ENCODE results near the gene CPNE1. TPM values are rescaled to one million over a fixed set of nuclear protein-coding genes. Genes with fewer than 3 reads are reported as not detected.
"Not testable (repeated sequence)": the region's sequence is repeated elsewhere in the genome, so short reads cannot be mapped to it uniquely, and the experiment has no call there.

Gene CPNE1
- total and polyA plus RNA-seq, 2 experiments from 2014 or later, result 166 to 172 TPM

DNA sequence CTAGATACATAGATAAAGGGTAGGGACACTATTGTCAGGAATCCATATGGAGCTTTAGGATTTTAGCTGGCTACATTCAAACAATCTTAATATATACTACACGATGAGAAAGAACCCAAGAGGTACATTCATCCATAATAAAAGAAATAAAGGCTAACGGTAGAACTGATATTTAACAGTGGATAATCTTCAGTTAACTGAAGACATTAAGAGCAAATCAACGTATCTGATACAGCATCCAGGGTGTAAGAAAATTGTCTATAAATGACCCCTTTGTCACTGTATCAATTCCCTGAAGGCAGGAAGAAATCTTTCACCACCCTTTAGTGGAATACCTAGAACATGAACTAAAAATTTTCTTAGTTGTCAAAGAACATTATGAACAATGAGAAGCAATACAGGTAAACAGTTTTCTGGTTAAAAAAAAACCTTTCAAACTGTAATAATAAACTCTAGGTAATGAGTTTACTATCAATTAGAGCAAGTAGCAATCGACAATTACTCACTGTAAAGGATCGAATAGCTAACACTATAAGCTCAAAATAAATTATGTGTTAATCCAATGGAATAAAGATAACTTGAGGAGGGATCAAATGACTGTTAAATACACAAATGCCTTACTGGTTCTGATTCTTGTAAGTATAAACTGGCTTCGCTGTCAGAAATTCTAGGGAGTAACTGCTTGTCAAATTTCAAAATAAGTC, 46.3 kb upstream of the CPNE1 start:
- TF ChIP-seq EZH2 (IDR thresholded peaks at IDR 0.05; ENCODE audit: insufficient read depth, poor library complexity, severe bottlenecking), result no peak
- no peak for TF ChIP-seq EZH2phosphoT487 (IDR thresholded peaks at IDR 0.05; ENCODE audit: insufficient read depth, low read depth)
- Histone ChIP-seq H3K36me3 (ENCODE audit: low read depth) (peaks cover 91% of the 10 kb centered on the region), H3K79me2 (ENCODE audit: insufficient read depth) (peaks cover 98% of the 10 kb centered on the region), H2AFZ (no peak overlapping the region), H3K4me1 (ENCODE audit: insufficient read depth) (peaks cover 20% of the 10 kb centered on the region; the same call in 1 of the 2 replicates), H3K27me3 (replicated peaks; ENCODE audit: insufficient read depth) (no peaks in the 10 kb centered on the region), H3K9me2 (ENCODE audit: insufficient read depth) (no peaks in the 10 kb centered on the region), H3K4me3 (no peak overlapping the region), H3F3A (ENCODE audit: insufficient read depth) (peaks cover 82% of the 10 kb centered on the region), H3K9me3 (ENCODE audit: low read depth) (no peaks in the 10 kb centered on the region), H3K27ac (0 out of 2 replicates have a peak overlapping the region, but pooled peaks have one; percentile 37), H3K9ac (peak overlapping the region; percentile 29; the same call in 1 of the 2 replicates), H4K20me1 (ENCODE audit: insufficient read depth) (peaks cover 9% of the 10 kb centered on the region), H3K4me2 (ENCODE audit: unreplicated experiment) (no peak overlapping the region)
- in situ Hi-C loops (cut with MboI), result no loop called here
- DNase-seq, result peak; percentile 0
- 65 to 68% methylated on average over 6 of the region's 6 CpGs for WGBS, 2 experiments (ENCODE audit: low coverage in 1 of 2, low lambda C conversion rate in 2 of 2, missing lambda C conversion rate in 2 of 2)

DNA sequence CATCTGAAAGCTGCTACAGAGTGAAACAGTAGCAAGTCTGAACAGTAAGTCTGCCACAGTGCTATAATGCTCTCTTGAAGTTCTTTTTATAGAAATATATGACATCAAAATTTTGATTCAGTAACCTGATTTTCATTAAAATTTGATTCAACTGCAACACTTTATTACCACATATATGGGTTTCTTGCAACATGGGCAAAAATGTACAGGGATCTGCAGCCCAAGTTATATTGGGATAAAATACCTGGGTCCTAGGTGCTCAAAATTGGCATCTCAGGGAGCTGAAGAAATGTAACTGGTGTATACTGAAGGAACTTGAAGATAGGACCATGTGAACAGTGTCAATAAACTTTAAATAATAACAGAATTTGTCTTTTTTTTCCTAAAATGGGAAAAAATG, 45.3 kb upstream of the CPNE1 start:
- Histone ChIP-seq H3F3A (ENCODE audit: insufficient read depth) (peaks cover 85% of the 10 kb centered on the region), H3K79me2 (ENCODE audit: insufficient read depth) (peaks cover 98% of the 10 kb centered on the region), H3K4me2 (ENCODE audit: unreplicated experiment) (no peak overlapping the region), H3K4me1 (ENCODE audit: insufficient read depth) (peaks cover 20% of the 10 kb centered on the region; the same call in 1 of the 2 replicates), H2AFZ (no peak overlapping the region), H3K9me3 (ENCODE audit: low read depth) (no peaks in the 10 kb centered on the region), H3K4me3 (no peak overlapping the region), H3K9ac (peak overlapping the region; percentile 29; the same call in 1 of the 2 replicates), H3K27me3 (replicated peaks; ENCODE audit: insufficient read depth) (no peaks in the 10 kb centered on the region), H3K27ac (peak overlapping the region; percentile 37), H3K36me3 (ENCODE audit: low read depth) (peaks cover 91% of the 10 kb centered on the region), H3K9me2 (ENCODE audit: insufficient read depth) (no peaks in the 10 kb centered on the region), H4K20me1 (ENCODE audit: insufficient read depth) (peaks cover 9% of the 10 kb centered on the region)
- TF ChIP-seq EZH2phosphoT487 (IDR thresholded peaks at IDR 0.05; ENCODE audit: insufficient read depth, low read depth) (no peak), EZH2 (IDR thresholded peaks at IDR 0.05; ENCODE audit: insufficient read depth, poor library complexity, severe bottlenecking) (no peak)
- in situ Hi-C loops (cut with MboI), result no loop called here
- DNase-seq, result peak; percentile 0

DNA sequence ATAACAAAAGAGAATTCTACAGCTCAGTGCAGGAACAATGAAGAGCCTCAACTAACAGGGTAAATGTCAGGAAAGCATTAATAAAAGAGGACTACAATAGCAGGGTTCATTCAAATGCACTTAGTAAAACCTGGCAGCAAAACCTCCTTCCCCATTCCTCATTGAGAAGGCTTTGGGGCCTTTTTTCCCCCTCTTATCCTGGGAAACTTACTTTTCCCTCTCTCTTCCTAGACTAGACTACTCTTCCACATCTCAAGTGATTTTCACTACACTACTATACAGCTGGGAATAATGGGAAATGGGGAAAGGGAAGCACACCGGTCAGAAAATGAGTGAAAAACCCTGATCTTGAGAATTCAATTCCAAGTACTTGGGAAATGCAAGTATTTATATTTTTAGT, 44.6 kb upstream of the CPNE1 start:
- 95 to 96% methylated on average over 1 of the region's 1 CpG for WGBS, 2 experiments (ENCODE audit: low coverage in 1 of 2, low lambda C conversion rate in 2 of 2, missing lambda C conversion rate in 2 of 2)
- in situ Hi-C loops (cut with MboI), result no loop called here
- H3K36me3 ChIP-seq (ENCODE audit: low read depth), result peaks cover 91% of the 10 kb centered on the region

DNA sequence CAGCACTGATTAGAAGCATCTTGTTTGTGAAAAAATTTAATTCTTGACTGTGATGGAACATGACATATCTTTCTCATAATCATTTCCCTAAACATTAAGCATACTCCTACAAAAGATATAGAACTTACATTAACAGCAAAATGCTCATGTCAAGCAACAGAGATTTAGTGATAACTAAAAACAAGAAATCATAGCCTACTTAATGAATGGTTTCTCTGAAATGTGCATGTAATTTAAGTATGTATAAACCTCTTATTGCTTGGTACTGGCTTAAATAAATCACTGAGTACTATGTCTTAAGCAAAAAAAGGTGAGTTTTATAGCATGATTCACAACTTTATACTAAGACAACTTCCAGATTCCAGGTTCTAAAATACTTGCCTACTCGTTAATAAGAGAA, 43.8 kb upstream of the CPNE1 start:
- Histone ChIP-seq H3K4me1 (ENCODE audit: insufficient read depth) (peaks cover 32% of the 10 kb centered on the region), H3K4me2 (ENCODE audit: unreplicated experiment) (no peak overlapping the region), H3K36me3 (ENCODE audit: low read depth) (peaks cover 91% of the 10 kb centered on the region), H2AFZ (no peak overlapping the region), H3K9me2 (ENCODE audit: insufficient read depth) (no peaks in the 10 kb centered on the region), H3K27me3 (replicated peaks; ENCODE audit: insufficient read depth) (no peaks in the 10 kb centered on the region), H3K9ac (0 out of 2 replicates have a peak overlapping the region, but pooled peaks have one; percentile 29), H3K4me3 (no peak overlapping the region), H4K20me1 (ENCODE audit: insufficient read depth) (peaks cover 9% of the 10 kb centered on the region), H3K27ac (peak overlapping the region; percentile 37), H3K79me2 (ENCODE audit: insufficient read depth) (peaks cover 98% of the 10 kb centered on the region), H3F3A (ENCODE audit: insufficient read depth) (peaks cover 90% of the 10 kb centered on the region), H3K9me3 (ENCODE audit: low read depth) (no peaks in the 10 kb centered on the region)
- in situ Hi-C loops (cut with MboI), result no loop called here
- DNase-seq, result no peak
- 18 to 20% methylated on average over 1 of the region's 1 CpG for WGBS, 2 experiments (ENCODE audit: low coverage in 1 of 2, low lambda C conversion rate in 2 of 2, missing lambda C conversion rate in 2 of 2)
- no peak for TF ChIP-seq EZH2phosphoT487 (IDR thresholded peaks at IDR 0.05; ENCODE audit: insufficient read depth, low read depth)
- no peak for TF ChIP-seq EZH2 (IDR thresholded peaks at IDR 0.05; ENCODE audit: insufficient read depth, poor library complexity, severe bottlenecking)

More for the DNA sequence above, 44.6 kb upstream of the CPNE1 start:
- H3K4me2 ChIP-seq (ENCODE audit: unreplicated experiment), result no peak overlapping the region
- no peak for TF ChIP-seq EZH2 (IDR thresholded peaks at IDR 0.05; ENCODE audit: insufficient read depth, poor library complexity, severe bottlenecking)
- TF ChIP-seq EZH2phosphoT487 (IDR thresholded peaks at IDR 0.05; ENCODE audit: insufficient read depth, low read depth), result no peak
- peaks cover 90% of the 10 kb centered on the region for H3F3A ChIP-seq (ENCODE audit: insufficient read depth)
- no peak overlapping the region for H2AFZ ChIP-seq
- peaks cover 9% of the 10 kb centered on the region for H4K20me1 ChIP-seq (ENCODE audit: insufficient read depth)
- no peaks in the 10 kb centered on the region for H3K27me3 ChIP-seq (replicated peaks; ENCODE audit: insufficient read depth)
- no peaks in the 10 kb centered on the region for H3K9me3 ChIP-seq (ENCODE audit: low read depth)
- peaks cover 24% of the 10 kb centered on the region for H3K4me1 ChIP-seq (ENCODE audit: insufficient read depth)
- no peak for DNase-seq
- H3K9me2 ChIP-seq (ENCODE audit: insufficient read depth), result no peaks in the 10 kb centered on the region
- H3K9ac ChIP-seq, result peak overlapping the region; percentile 29
- H3K27ac ChIP-seq, result peak overlapping the region; percentile 37
- H3K4me3 ChIP-seq, result no peak overlapping the region
- H3K79me2 ChIP-seq (ENCODE audit: insufficient read depth), result peaks cover 98% of the 10 kb centered on the region

DNA sequence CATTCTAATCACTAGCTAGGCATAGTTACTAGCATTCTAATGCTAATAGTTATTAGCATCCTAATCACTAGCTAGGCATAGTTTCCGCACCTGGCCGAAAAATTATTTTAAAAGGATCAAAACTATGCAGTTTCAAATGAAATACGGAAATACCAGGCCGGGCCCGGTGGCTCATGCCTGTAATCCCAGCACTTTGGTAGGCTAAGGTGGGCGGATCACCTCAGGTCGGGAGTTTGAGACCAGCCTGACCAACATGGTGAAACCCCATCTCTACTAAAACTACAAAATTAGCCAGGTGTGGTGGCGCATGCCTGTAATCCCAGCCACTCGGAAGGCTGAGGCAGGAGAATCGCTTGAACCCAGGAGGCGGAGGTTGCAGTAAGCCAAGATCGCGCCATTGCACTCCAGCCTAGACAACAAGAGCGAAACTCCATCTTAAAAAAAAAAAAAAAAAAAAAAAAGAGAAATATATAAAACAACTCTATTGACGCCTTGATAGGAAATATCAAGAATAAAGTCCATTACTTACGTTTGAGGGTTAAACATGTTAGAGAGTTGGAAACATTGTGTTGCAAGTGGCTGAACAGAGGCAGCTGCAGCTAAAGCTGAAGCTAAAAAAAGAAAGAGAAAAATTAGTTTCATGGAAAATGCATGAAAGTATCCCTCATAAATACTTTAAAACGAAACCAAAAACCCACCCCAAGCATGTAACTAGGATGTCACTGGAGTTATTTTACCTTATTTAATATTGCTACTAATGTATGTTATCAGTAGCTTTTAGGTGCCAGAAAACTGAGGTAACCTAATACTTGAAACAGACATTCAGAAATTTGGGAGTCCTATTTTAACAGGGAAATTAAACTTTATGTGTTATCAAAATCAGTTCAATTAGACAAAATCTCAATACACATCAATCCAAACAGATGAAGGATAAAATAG, 42.2 kb upstream of the CPNE1 start:
- H3K9me2 ChIP-seq (ENCODE audit: insufficient read depth); DNase-seq; H3K27ac ChIP-seq; H3K9ac ChIP-seq; in situ Hi-C loops (cut with MboI); H2AFZ ChIP-seq; H3K4me3 ChIP-seq; H3K4me2 ChIP-seq (ENCODE audit: unreplicated experiment); H3K9me3 ChIP-seq (ENCODE audit: low read depth); H4K20me1 ChIP-seq (ENCODE audit: insufficient read depth); H3K27me3 ChIP-seq (replicated peaks; ENCODE audit: insufficient read depth): not testable (repeated sequence)
- 83 to 89% methylated on average over 17 of the region's 17 CpGs for WGBS, 2 experiments (ENCODE audit: low coverage in 1 of 2, low lambda C conversion rate in 2 of 2, missing lambda C conversion rate in 2 of 2)
- H3K79me2 ChIP-seq (ENCODE audit: insufficient read depth), result peaks cover 95% of the 10 kb centered on the region
- H3K36me3 ChIP-seq (ENCODE audit: low read depth), result peaks cover 95% of the 10 kb centered on the region
- peaks cover 98% of the 10 kb centered on the region for H3F3A ChIP-seq (ENCODE audit: insufficient read depth)
- H3K4me1 ChIP-seq (ENCODE audit: insufficient read depth), result peaks cover 46% of the 10 kb centered on the region

DNA sequence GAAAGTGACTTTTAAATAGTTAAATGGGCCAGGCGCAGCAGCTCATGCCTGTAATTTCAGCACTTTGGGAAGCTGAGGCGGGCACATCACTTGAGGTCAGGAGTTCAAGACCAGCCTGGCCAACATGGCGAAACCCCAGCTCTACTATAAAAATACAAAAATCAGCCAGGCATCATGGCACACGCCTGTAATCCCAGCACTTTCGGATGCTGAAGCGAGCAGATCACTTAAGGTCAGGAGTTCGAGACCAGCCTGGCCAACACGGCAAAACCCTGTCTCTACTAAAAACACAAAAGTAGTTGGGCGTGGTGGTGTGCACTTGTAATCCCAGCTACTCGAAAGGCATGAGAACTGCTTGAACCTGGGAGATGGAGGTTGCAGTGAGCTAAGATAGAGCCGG, 41.2 kb upstream of the CPNE1 start:
- Histone ChIP-seq H3K4me1 (ENCODE audit: insufficient read depth) (peaks cover 49% of the 10 kb centered on the region), H3K27ac (peak overlapping the region; percentile 24; the same call in 1 of the 2 replicates), H3K36me3 (ENCODE audit: low read depth) (peaks cover 88% of the 10 kb centered on the region), H3F3A (ENCODE audit: insufficient read depth) (peaks cover 98% of the 10 kb centered on the region), H3K79me2 (ENCODE audit: insufficient read depth) (peaks cover 95% of the 10 kb centered on the region)
- H3K27me3 ChIP-seq (replicated peaks; ENCODE audit: insufficient read depth); H4K20me1 ChIP-seq (ENCODE audit: insufficient read depth); H3K9ac ChIP-seq; DNase-seq; H3K9me3 ChIP-seq (ENCODE audit: low read depth); in situ Hi-C loops (cut with MboI); H3K4me2 ChIP-seq (ENCODE audit: unreplicated experiment); H2AFZ ChIP-seq; H3K9me2 ChIP-seq (ENCODE audit: insufficient read depth); H3K4me3 ChIP-seq: not testable (repeated sequence)
- WGBS, 2 experiments (ENCODE audit: low coverage in 1 of 2, low lambda C conversion rate in 2 of 2, missing lambda C conversion rate in 2 of 2), result 90 to 91% methylated on average over 11 of the region's 11 CpGs
